NCI-H146 (cell line): ENCODE results near the gene DNAJC8.

ENCODE experiments used
- DNase-seq: peaks from one replicate; lab custom pipeline; 2025; lab: John Stamatoyannopoulos, UW

DNAJC8 gene

DNA sequence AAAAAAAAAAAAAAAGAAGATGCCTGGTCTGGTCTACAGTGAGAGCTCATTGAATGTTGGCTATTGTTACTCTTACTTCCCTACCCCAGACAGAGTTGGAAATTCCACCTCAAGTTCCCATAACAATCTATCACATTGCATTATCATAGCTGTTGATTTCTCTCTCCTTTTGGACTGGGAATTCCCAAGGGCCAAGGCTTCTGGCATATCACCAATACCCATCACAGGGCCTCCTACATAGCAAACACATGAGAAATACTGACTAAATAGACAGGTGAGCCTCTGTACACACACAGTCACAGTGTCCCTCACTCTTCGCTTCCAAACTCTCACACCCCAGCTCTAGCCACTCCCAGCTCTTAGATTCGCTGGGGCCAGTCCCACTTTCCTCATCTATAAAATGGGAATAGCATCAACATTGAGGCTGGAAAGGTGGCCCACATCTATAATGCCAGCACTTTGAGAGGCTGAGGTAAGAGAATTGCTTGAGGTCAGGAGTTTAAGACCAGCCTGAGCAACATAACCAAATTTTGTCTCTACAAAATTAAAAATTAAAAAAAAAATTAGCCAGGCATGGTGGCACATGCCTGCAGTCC, 62.7 kb downstream of the DNAJC8 start:
- DNase-seq = no peak

- DNase-seq = no peak
Measured at GRCh38 chr1:28163496-28164161, 69.2 kb downstream of the DNAJC8 start.

DNA sequence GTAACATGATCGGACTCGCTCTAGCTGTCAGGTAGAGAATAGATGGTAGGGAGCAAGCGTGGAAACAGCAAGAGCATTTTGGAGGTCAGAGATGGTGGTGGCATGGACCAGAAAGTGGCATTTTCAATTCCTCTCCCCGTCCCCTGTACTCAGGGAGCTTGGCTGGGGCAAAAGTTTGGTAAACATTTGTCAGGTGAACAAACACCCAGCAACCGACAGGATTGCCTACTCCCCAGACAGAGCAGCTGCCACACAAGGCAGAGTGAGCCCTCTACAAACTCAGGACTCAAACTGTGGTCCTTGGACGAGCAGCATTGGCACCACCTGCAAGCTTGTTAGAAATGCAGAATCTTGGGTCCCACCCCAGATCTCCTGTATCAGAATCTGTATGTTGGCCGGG, 70.7 kb downstream of the DNAJC8 start:
- DNase-seq = no peak

DNA sequence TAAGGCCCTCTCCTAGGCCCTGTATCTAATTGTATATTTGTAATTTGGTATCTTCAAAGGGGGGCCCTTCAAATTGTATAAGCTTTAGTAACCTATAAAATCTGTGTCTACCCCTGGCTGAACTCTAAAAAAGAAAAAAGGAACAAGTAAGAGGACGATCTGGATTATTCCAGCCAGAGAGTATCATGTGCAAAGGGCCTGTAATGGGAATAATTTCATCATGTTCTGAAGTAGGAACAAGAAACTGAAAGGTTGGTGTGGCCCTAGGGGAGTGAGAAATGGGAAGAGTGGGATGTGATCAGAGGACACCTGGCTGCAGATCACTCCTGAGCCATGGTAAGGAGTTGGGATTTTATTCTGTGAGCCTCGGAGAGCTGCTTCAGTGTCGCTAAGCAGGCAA, 71.1 kb downstream of the DNAJC8 start:
- DNase-seq = no peak

DNA sequence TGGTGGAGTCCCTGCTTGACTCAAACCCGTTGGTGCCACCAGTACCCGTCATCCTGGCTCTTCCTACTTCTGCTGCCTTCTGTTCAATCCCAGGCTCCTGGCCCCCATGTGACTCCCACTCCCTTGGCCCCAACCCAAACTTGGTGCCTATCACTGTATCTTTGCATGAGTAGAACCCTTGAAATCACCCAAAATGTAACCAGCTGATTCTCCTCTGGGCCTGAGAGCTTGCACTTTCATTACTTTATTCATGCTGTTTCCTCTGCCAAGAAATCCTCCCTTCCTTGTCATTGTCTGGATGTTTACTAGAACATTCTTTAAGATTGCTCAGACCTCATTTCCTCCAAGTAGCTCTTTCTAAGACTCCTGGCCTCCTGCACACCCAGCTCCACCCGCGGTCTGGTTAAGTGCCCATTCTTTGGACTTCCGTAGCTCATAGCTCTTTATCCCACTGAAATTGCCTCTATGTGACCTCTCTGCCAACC, 72.0 kb downstream of the DNAJC8 start:
- DNase-seq = no peak

- no peak for DNase-seq
Measured at GRCh38 chr1:28159680-28160079, 73.1 kb downstream of the DNAJC8 start.

GRCh38 chr1:28159243-28159642, 73.6 kb downstream of the DNAJC8 start:
- DNase-seq = no peak

DNA sequence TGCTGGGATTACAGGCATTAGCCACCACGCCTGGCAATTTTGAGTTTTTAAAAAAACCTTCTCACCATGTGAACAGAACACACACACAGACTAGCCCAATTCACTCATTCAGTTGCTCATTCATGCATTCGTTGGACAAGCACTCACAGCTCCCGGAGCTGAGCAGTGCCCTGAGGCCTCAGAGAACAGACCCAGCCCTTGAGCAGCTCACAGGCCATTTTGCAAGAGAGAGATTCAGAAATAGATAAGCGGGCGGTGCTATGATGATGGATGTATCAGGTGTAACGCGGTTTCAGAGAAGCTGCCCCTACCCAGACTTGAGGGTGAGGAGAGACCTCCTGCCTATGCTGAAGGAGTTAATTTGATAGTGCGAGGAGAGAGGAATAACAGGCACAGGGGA, 74.9 kb downstream of the DNAJC8 start:
- DNase-seq = no peak

DNA sequence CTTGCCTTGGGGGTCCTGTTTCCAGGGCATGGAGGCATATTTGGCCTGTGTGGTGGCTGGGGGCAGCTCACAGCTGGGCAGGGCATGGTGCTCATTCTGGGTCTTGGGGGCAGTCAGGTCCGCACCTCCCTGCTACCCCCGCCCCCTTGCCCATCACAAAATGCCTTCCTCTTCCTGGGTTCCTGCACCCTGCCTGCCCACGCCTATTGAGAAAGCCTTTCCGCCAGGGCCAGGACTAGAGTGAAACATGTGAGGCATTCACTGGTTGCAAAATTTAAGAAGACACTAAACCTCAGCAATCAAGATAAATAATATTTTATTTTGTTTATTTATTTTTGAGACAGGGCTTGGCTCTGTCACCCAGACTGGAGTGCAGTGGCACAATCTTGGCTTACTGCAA, 76.0 kb downstream of the DNAJC8 start:
- no peak for DNase-seq

DNA sequence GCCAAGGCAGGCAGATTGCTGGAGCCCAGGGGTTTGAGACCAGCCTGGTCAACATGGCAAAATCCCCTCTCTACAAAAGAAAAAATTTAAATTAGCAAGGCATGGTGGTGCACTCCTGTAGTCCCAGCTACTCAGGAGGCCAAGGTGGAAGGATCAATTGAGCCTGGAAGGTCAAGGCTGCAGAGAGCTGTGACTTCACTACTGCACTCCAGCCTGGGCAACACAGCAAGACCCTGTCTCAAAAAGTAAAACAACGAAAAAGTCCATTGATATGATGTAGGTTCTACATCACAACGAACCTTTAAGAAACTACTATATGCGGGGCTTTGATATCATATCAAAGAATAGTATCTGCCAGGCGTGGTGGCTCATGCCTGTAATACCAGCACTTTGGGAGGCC, 77.2 kb downstream of the DNAJC8 start:
- DNase-seq = no peak

- DNase-seq = no peak
Measured at GRCh38 chr1:28154078-28154594, 78.7 kb downstream of the DNAJC8 start.
